Ishikawa (cell line): Measurements from ENCODE around the gene CCDC97.

Experiments used
- RAD21 ChIP-seq: IDR thresholded peaks from 2 replicates; pipeline ENCODE4 v1.6.1; 2012; ENCODE audit warnings: low read depth
- TAF1 ChIP-seq: IDR thresholded peaks from 2 replicates; pipeline ENCODE4 v1.6.1; 2012; ENCODE audit warnings: low read depth, mild to moderate bottlenecking
- TCF12 ChIP-seq: IDR thresholded peaks from 2 replicates; pipeline ENCODE4 v1.6.1; 2012; ENCODE audit warnings: low read depth
- TEAD4 ChIP-seq: IDR thresholded peaks from 2 replicates; pipeline ENCODE4 v1.6.1; 2012
- YY1 ChIP-seq: IDR thresholded peaks from 2 replicates; pipeline ENCODE4 v1.6.1; 2012; ENCODE audit warnings: low read depth

DNA sequence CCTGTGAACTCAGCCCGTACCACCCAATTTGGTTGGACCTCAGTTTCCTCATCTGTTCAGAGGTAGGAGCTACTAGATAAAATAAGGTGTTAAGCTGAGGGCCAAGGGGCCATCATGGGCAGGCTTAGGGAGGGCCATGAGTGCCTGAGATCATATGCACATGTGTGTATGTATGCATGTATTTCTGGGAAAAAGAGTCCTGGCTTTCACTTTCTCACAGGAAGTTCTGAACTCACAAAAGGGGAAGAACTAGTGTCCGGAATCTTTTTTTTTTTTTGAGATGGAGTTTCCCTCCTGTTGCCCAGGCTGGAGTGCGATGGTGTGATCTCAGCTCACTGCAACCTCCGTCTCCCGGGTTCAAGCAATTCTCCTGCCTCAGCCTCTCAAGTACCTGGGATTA, 24.8 kb downstream of the CCDC97 start:
- TF ChIP-seq RAD21 (no peak), TCF12 (no peak), TAF1 (no peak), TEAD4 (no peak), YY1 (no peak)
